Activated naive CD4-positive, alpha-beta T cell treated with anti-CD3 and anti-CD28 coated beads, Interleukin-2, amount 10 ng/mL, durations not matched to agents 7 days and 5 days (primary cell): ENCODE results near the gene BLACAT1.
A peak's percentile ranks its signal among the peaks of the same experiment; 100 is the strongest.

Source experiments
- CTCF ChIA-PET: fragments of 350-600 bp; sonication (Branson Sonifier 250); formaldehyde crosslinking; loops from one replicate; lab custom pipeline; 2021; ENCODE audit warnings: antibody characterized with exemption; lab: Charles Lee
- DNase-seq: peaks from one replicate; pipeline ENCODE4 v3.0.0-alpha.2; 2020
- H3K27ac Mint-ChIP-seq: one replicate; pipeline ENCODE4 v1.8.0; 2021; ENCODE audit warnings: mild to moderate bottlenecking, moderate library complexity, mixed read lengths
- H3K27me3 Mint-ChIP-seq: one replicate; pipeline ENCODE4 v1.8.0; 2021; ENCODE audit warnings: mild to moderate bottlenecking, mixed read lengths
- H3K36me3 Mint-ChIP-seq: one replicate; pipeline ENCODE4 v1.8.0; 2021; ENCODE audit warnings: mixed read lengths
- H3K4me1 Mint-ChIP-seq: one replicate; pipeline ENCODE4 v1.8.0; 2021; ENCODE audit warnings: mixed read lengths
- H3K4me3 Mint-ChIP-seq: one replicate; pipeline ENCODE4 v1.8.0; 2021; ENCODE audit warnings: mild to moderate bottlenecking, moderate library complexity, mixed read lengths
- H3K9me3 Mint-ChIP-seq: one replicate; pipeline ENCODE4 v1.8.0; 2021; ENCODE audit warnings: mixed read lengths

The BLACAT1 gene

DNA sequence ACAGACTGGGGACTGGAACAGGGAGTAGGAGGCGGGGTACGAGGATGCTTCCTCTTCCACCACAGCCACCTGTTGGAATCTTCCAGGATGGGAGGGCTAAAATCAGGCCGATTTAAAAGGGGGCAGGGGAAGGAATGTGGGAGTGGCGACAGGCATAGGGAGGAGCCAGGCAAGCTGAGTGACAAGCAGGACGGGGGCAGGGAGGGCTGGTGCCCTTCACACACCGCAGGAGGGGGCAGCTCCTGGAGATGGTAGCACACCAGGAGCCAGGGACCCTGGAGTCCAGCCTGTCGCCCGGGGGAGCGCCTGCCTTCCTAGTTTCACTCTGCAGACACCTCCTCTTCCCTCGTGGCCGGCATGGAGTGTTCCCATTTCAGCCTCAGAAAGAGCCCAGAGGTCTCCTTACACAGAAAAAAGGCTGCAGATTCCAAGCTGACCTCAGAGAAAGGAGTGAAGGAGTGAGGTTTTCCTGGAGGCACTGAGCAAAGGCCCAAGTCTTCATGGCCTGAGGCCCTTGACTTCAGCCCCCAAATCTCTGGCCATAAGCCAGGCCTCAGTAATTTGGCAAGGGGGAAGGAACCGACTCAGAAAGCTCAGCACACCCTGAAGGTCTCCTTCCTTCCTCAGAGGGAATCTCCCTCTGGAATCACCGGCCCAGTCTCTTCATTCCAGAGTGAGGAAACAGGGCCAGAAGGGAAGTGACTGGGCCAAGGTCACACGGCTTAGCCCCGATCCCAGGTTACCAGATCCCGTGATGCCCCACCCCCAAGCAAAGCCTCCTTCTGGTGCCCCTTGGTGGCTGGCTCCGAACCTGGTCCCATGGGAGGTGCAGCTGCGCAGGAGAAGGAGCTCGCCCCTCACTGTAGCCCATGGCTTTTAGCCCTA lies 8.1 kb downstream of the BLACAT1 start:
- Mint-ChIP-seq H3K4me3 (no peak overlapping the region), H3K36me3 (no peaks in the 10 kb centered on the region), H3K27me3 (peaks cover 77% of the 10 kb centered on the region), H3K27ac (no peak overlapping the region), H3K4me1 (peaks cover 5% of the 10 kb centered on the region), H3K9me3 (no peaks in the 10 kb centered on the region)
- CTCF ChIA-PET: no interaction called here
- no peak for DNase-seq

DNA sequence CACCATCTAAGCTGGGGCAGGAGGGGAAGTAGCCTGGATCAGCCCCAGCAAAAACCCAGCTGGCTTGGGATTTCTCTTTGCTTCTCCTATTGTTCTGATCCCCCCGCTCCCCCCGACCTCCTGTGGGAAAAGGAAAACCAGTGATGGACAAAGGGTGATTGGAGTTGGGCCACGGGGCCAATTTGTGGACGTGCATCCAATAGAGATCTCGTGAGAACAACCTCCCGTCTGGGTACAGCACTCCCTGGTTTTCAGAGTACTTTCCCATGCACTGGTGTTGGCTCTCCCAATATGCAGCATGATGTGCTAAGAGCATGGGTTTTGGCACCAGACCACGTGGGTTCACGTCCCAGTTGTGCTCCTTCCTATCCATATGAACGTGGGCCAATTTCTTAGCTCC lies 9.0 kb downstream of the BLACAT1 start:
- Mint-ChIP-seq H3K27ac (no peak overlapping the region), H3K27me3 (peaks cover 74% of the 10 kb centered on the region), H3K4me3 (no peak overlapping the region), H3K9me3 (no peaks in the 10 kb centered on the region), H3K36me3 (no peaks in the 10 kb centered on the region), H3K4me1 (peaks cover 7% of the 10 kb centered on the region)
- CTCF ChIA-PET: no interaction called here
- no peak for DNase-seq

- Mint-ChIP-seq H3K36me3 (no peaks in the 10 kb centered on the region), H3K4me3 (no peak overlapping the region), H3K9me3 (no peaks in the 10 kb centered on the region), H3K27ac (no peak overlapping the region), H3K4me1 (peaks cover 20% of the 10 kb centered on the region), H3K27me3 (peaks cover 64% of the 10 kb centered on the region)
- DNase-seq: no peak
- CTCF ChIA-PET: interaction anchor here (1.2 kb wide), 1 partner anchor 91 kb away, joined by 5 read pairs; no protein-coding TSS in a partner anchor
Measured at GRCh38 chr1:205445646-205445935, 10.3 kb downstream of the BLACAT1 start.

DNA sequence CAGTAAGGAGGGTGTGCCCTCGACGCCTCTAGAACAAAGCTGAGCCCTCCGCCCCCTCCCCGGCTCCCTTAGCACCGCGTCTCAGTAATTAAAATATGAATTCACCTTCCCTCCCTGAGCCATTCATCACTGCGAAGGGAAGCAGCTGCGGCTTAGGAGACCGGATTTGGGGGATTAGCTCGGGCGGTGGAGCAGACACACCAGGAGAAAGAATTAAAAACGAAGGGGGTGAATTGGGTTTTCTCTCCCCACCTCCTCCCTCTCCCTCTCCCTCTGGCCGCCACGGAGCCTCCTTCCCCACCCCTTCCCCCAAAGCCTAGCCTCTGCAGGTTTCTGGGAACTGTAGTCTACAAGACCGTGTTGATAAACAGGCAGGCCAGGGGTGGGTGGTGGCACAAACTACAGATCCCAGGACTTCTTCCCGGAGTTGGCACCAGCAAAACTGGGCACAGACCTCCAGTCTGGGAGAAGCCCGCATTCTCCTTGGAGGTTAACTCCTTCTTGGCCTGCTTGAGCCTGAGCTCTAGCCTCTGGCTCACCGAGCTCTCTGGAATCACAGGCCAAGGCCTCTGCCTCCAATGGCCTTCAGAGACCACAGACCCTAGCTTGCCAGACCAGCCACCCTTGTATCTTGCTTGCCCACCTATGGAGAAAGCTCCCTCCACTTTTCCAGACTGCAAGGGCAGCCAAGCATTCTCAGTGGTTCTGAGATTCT lies 10.8 kb downstream of the BLACAT1 start:
- peaks cover 61% of the 10 kb centered on the region for H3K27me3 Mint-ChIP-seq
- no peak for DNase-seq
- CTCF ChIA-PET: interaction anchor here (1.0 to 1.2 kb wide), 2 partner anchors 40 to 91 kb away, joined by 3 to 5 read pairs; no protein-coding TSS in a partner anchor
- H3K27ac Mint-ChIP-seq: no peak overlapping the region
- no peaks in the 10 kb centered on the region for H3K36me3 Mint-ChIP-seq
- H3K9me3 Mint-ChIP-seq: no peaks in the 10 kb centered on the region
- no peak overlapping the region for H3K4me3 Mint-ChIP-seq
- peaks cover 25% of the 10 kb centered on the region for H3K4me1 Mint-ChIP-seq

GRCh38 chr1:205444300-205444930 lies 11.4 kb downstream of the BLACAT1 start:
- no peaks in the 10 kb centered on the region for H3K36me3 Mint-ChIP-seq
- no peak overlapping the region for H3K4me3 Mint-ChIP-seq
- H3K27ac Mint-ChIP-seq: no peak overlapping the region
- no peak for DNase-seq
- CTCF ChIA-PET: interaction anchor here (1.0 to 1.6 kb wide), 2 partner anchors 14 to 41 kb away, joined by 3 to 4 read pairs; no protein-coding TSS in a partner anchor
- no peaks in the 10 kb centered on the region for H3K9me3 Mint-ChIP-seq
- peaks cover 28% of the 10 kb centered on the region for H3K4me1 Mint-ChIP-seq
- H3K27me3 Mint-ChIP-seq: peaks cover 57% of the 10 kb centered on the region

- H3K9me3 Mint-ChIP-seq: no peaks in the 10 kb centered on the region
- peaks cover 26% of the 10 kb centered on the region for H3K4me1 Mint-ChIP-seq
- H3K4me3 Mint-ChIP-seq: no peak overlapping the region
- no peak overlapping the region for H3K27ac Mint-ChIP-seq
- peaks cover 60% of the 10 kb centered on the region for H3K27me3 Mint-ChIP-seq
- peak; percentile 5 for DNase-seq
- no peaks in the 10 kb centered on the region for H3K36me3 Mint-ChIP-seq
- CTCF ChIA-PET: interaction anchor here (1.0 to 1.6 kb wide), 3 partner anchors 13 to 45 kb away, joined by 3 to 4 read pairs (median 3); no protein-coding TSS in a partner anchor
Measured at GRCh38 chr1:205443585-205444299, 12.1 kb downstream of the BLACAT1 start.

DNA sequence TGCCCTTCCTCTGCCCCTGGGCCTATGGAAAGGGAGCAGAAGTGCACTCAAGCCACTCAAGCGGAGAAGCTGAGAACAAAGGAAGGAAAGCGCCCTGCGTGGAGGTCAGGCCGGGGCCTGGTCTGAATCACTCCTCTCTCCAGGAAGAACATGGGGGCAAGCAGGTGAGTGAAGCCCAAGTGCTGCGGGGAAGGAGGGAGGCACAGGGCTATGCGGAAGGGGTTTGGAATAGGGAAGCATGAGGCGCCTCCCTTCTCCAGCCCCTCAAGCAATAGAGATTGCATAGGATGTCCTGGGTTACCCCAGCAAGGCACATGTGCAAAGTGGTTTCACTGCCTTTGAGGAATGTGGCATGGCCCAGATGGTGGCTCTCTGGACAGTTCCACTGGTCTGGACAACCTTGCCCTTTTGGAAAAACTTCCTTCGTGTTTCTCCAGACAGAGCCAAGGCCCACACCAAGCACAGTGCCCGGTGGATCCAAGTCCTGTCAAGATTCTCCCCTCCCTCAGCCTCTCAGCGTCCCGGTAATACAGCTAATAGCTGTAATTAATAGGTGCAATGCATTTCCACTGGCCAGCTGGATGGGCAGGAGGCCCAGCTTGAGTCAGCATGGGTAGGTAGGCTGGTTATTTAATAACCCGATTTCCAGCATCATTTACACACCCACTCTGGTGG lies 13.7 kb downstream of the BLACAT1 start:
- DNase-seq: peak; percentile 14
- Mint-ChIP-seq H3K27me3 (peaks cover 49% of the 10 kb centered on the region), H3K4me1 (peaks cover 26% of the 10 kb centered on the region), H3K9me3 (no peaks in the 10 kb centered on the region), H3K4me3 (no peak overlapping the region), H3K27ac (no peak overlapping the region), H3K36me3 (no peaks in the 10 kb centered on the region)
- CTCF ChIA-PET: interaction anchor here (2.6 to 3.7 kb wide), 2 partner anchors 11 to 88 kb away, joined by 12 to 36 read pairs; no protein-coding TSS in a partner anchor

DNA sequence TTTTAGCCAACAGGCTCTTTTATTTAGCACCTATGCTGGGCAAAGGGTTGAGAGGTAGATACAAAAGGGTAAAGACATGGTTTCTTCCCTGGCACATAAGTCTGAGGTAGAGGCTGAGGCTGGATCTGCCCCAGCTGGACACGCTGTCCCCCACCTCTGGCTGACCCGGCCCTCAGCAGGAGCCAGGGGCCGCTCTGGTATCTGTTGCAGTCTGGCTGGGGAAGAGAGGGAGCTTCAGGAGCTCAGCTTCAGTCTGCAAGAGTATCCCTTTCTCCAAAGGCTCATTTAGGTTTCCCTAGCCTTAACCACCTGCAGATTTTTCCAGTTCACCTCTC lies 14.2 kb downstream of the BLACAT1 start:
- peak; percentile 0 for DNase-seq
- Mint-ChIP-seq H3K36me3 (no peaks in the 10 kb centered on the region), H3K27ac (peak overlapping the region; percentile 93), H3K4me1 (peaks cover 26% of the 10 kb centered on the region), H3K4me3 (peak overlapping the region; percentile 71), H3K9me3 (no peaks in the 10 kb centered on the region), H3K27me3 (peaks cover 51% of the 10 kb centered on the region)
- CTCF ChIA-PET: interaction anchor here (0.9 to 3.7 kb wide), 9 partner anchors 10 to 536 kb away, joined by 3 to 36 read pairs (median 4); partner anchors contain the start of gene RBBP5

GRCh38 chr1:205441318-205441633 lies 14.6 kb downstream of the BLACAT1 start:
- CTCF ChIA-PET: interaction anchor here (0.6 to 3.7 kb wide), 12 partner anchors 10 to 536 kb away, joined by 3 to 36 read pairs (median 4); partner anchors contain the start of gene RBBP5
- Mint-ChIP-seq H3K4me1 (peaks cover 26% of the 10 kb centered on the region), H3K27ac (peak overlapping the region; percentile 93), H3K4me3 (peak overlapping the region; percentile 71), H3K36me3 (no peaks in the 10 kb centered on the region), H3K27me3 (peaks cover 51% of the 10 kb centered on the region), H3K9me3 (no peaks in the 10 kb centered on the region)
- DNase-seq: no peak

DNA sequence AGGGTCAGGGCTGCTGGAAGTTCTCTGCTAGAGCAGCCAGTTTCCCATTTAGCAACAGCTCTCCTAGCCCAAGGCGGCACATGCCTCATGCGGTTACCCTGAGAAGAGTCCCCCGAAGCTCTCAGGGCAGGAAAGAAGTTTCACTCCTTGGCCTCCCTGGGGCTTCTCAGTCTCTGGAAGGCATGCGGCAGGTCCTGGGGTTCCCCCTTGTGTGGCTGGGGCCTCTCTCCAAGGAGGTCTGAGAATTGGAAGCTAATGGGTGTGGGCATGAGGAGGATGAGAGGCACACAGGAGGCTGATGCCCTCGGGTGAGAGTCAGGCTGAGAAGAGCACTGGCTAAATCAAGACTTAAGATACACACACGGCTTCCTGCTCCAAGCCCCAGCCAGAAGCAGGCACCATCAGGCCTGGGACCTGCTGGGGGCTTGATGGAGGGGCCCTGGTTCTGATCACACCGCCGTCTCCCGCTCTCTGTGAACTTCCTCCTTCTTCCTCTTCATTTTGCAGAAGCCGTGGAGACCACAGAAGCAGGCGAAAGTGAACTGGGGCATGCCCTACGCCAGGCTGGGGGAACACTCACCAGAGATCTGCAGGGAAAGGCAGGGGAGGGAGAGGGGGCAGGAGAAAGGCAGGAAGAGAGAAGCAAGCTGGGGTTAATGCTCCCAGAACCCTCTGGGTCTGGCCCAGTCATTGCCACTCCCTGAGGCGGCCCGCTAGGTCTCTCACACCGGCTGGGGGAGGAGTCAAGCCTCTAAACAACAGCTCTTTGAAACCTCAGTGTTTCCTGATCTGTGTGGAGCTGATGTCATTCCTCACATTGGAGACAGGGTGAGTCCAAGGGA lies 15.1 kb downstream of the BLACAT1 start:
- H3K36me3 Mint-ChIP-seq: no peaks in the 10 kb centered on the region
- CTCF ChIA-PET: interaction anchor here (0.6 to 3.7 kb wide), 12 partner anchors 9 to 537 kb away, joined by 3 to 36 read pairs (median 4); partner anchors contain the start of gene RBBP5

GRCh38 chr1:205440121-205440475 lies 15.7 kb downstream of the BLACAT1 start:
- CTCF ChIA-PET: interaction anchor here (1.0 to 3.7 kb wide), 6 partner anchors 8 to 319 kb away, joined by 3 to 36 read pairs (median 6); partner anchors contain the start of gene RBBP5
- Mint-ChIP-seq H3K27me3 (peaks cover 52% of the 10 kb centered on the region), H3K36me3 (no peaks in the 10 kb centered on the region), H3K9me3 (no peaks in the 10 kb centered on the region), H3K4me3 (peak overlapping the region; percentile 71), H3K4me1 (peaks cover 26% of the 10 kb centered on the region), H3K27ac (peak overlapping the region; percentile 93)
- DNase-seq: no peak

More for the DNA sequence above, 15.1 kb downstream of the BLACAT1 start:
- Mint-ChIP-seq H3K9me3 (no peaks in the 10 kb centered on the region), H3K27me3 (peaks cover 51% of the 10 kb centered on the region), H3K27ac (peak overlapping the region; percentile 93), H3K4me3 (peak overlapping the region; percentile 71), H3K4me1 (peaks cover 26% of the 10 kb centered on the region)
- peak; percentile 87 for DNase-seq
